GM18499 (cell line): ENCODE data around the gene EPS8.
"Not testable (repeated sequence)": the region's sequence is repeated elsewhere in the genome, so short reads cannot be mapped to it uniquely, and the experiment has no call there.

Experiments
- ATAC-seq: cut with Tn5 transposase; IDR thresholded peaks from one replicate; pipeline ENCODE4 v1.9.1; 2021; ENCODE audit warnings: moderate number of reproducible peaks; ENCODE audit not compliant: insufficient read depth, unreplicated experiment

Gene EPS8

DNA sequence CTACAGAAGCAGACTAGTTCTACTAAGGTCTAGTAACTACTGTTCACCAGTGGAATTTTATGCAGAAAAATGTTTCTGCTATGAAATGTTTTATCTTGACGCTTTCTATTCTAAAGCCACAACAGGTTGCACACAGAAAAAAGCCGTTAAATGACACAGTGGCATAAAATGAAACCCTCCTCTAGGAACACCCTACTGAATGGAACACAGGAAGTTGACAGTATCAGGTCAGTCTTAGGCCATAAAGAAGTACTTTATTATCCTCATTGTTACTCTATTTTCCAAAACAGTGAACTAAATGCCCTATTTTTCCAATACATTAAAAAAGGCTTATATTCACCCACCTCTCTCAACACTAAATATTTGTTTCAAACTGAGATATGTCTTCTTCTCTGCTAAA lies 21.9 kb downstream of the EPS8 start:
- no peak for ATAC-seq

DNA sequence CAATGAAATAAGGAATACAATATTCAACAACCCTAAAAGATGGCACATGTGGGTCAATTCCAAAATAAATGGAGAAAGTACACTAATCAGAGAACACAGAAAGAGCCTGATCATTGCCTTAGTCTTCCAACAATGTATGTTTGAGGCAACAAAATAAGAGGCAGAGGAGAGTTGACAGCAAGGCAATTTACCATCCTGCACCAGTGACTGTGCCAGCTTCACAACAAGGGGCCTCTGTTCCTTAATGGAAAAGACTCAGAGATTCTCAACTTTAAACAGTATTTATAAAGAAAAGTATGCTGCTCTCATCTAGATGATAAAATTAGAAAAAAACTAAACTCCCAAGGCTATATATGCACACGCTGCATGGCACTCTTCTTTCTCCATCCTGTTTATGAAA lies 25.9 kb downstream of the EPS8 start:
- no peak for ATAC-seq

DNA sequence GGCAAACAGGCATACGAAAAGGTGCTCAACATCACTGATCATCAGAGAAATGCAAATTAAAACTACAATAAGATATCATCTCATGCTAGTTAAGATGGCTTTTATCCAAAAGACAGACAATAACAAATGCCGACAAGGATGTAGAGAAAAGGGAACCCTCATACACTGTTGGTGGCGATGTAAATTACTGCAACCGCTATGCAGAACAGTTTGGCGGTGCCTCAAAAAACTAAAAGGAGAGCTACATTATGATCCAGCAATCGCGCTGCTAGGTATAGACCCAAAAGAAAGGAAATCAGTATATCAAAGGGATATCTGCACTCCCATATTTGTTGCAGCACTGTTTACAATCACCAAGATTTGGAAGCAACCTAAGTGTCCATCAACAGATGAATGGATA lies 27.0 kb downstream of the EPS8 start:
- not testable (repeated sequence) for ATAC-seq

DNA sequence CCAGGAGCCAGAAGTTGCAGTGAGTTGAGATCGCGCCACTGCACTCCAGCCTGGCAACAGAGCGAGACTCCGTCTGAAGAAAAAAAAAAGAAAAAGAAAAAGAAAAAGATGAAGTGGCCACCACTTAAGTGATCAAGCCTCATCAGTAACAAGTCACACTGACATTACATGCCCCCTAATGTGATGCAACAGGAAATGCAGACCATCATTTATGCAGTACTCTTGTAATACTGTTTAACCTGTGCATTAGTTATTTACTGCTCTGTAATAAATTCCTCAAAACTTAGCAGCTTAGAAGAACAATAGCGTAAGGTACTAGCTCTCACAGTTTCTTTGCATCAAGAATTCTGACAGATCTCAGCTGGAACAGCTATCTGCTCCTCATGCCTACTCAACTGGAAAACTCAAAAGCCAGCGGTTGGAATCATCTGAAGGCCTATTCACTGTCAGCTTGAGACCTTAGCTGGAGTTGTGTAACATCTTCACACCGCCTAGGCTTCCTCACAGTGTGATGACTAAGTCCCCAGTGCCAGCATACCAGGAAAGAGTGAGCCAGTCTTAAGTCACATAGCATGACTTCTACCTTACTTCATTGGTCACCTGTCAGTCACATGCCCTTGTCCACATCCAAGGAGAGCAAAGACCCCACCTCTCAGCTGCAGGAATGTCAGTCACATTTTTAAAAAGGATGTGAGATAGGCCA lies 31.5 kb downstream of the EPS8 start:
- ATAC-seq = no peak

DNA sequence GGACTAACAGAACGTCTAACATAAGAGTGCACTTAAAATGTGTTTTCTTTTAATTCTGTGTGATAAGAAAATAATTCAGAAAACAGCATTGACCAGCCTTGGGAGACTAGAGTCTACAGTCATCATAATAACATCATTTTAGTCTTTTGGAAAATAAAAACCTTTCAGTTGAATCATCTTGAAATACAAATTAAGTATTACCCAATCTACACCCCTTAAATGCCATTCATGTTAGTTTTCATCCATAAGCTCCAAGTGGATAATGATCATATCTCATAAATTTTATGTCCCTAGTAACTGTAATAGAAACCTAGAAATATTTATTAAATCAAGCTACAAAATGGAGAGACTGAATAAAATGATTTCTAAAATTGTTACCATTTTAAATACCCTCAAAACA lies 32.4 kb downstream of the EPS8 start:
- ATAC-seq = no peak

DNA sequence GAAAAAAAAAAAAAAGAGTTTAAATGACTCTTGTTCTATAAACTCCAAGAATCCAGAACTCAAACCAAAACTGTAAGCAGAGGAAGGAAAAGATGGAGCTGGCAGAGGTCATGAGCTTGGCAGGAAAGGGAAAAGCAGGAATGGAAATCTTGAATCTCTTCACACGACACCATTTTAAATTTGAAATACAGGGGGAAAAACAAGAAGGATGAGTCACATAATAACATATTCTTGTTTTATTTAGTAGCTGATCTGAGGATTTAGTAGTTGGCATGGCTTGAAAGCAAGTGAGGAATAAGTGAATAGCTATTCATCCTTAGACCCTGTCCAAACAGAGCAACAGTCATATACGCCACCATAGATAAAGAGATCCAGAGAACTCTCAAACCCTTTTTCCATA lies 35.0 kb downstream of the EPS8 start:
- no peak for ATAC-seq

DNA sequence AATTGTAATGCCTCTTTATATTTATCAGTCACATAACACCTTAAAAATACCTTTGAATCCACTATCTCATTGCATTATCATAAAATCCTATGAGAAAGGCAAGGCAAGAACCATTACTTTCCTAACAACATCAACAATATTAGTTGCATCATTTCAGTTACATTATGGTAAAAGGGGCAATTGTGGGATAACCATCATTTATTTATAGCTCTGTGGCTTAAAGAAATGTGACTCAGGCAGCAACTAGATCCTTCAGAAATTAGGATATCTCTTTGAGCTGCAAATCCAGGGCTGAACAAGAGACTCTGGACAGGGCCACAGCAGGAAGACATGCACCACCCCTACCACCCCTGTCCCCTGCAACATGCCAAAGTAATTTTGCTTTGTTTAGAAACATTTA lies 36.4 kb downstream of the EPS8 start:
- no peak for ATAC-seq

DNA sequence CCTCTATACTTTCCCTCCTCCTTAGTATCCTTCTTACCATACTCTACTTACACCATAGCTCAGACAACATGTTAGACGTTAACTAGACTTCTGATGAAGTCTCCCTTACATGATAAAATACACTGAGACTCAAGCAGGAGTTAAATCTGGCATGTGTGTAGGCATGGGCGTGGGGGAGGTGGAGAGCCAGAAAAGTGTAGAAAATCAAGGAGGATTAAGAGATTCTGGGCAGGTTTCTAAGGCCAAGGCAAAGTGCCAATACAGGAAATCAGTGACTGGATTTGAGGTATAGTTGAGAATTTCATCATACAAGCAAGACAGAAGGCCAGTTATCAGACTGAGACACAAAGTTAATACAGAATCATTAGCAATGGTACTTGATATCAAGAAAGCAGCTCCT lies 37.4 kb downstream of the EPS8 start:
- ATAC-seq = no peak

DNA sequence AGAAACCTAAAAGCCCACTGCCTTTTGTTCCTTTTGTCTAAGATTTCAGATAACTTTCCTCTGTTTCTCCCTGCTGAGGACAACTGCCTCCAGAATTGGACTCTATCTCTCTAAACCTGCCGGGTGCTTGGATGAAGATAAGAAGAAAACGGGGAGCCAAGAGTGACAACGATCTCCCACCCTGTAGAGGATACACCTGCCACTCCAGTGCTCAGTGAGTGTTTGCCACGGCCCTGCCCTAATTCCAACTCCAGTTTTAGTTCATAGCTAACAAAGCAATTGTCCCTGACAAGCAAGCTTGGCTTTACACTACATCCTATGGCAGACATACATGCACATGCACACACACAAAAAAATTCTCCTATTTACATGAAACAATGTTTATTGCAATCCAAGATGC lies 39.3 kb downstream of the EPS8 start:
- ATAC-seq = no peak

DNA sequence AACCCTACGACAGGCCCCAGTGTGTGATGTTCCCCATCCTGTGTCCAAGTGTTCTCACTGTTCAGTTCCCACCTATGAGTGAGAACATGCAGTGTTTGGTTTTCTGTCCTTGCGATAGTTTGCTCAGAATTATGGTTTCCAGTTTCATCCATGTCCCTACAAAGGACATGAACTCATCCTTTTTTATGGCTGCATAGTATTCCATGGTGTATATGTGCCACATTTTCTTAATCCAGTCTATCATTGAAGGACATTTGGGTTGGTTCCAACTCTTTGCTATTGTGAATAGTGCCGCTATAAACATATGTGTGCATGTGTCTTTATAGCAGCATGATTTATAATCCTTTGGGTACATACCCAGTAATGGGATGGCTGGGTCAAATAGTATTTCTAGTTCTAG lies 47.3 kb downstream of the EPS8 start:
- not testable (repeated sequence) for ATAC-seq

DNA sequence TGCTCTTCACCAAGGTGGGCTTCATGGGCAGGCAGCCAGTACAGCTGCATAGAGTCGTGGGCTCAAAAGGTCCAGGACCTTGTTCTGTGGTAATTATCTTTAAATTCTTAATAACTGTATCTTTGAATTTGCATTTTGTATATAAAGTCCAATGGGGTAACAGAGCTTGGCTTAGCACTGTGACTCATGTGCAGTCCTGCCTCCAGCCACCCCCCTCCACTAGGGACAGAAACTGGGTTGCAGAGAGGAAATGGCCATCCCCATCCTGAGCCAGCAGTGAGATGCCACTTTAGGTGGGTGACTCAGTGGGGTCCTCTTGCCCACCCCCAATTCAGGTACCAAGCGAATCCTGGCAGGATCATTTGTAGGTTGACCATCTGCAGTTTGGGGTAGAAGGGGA lies 48.1 kb downstream of the EPS8 start:
- ATAC-seq = no peak

DNA sequence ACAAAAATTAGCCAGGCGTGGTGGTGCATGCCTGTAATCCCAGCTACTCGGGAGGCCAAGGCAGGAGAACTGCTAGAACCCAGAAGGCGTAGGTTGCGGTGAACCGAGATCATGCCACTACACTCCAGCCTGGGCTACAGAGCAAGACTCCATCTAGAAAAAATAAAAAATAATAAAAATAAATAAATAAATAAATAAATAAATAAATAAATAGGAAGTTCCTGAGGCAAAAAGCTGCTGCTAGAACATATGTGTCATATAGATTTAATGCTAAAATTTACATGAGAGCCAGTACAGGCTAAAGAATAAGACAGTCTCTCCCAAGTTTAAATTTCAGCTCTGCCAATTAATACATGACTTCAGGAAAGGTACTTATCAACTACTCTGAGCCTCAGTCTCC lies 48.8 kb downstream of the EPS8 start:
- ATAC-seq = not testable (repeated sequence)

DNA sequence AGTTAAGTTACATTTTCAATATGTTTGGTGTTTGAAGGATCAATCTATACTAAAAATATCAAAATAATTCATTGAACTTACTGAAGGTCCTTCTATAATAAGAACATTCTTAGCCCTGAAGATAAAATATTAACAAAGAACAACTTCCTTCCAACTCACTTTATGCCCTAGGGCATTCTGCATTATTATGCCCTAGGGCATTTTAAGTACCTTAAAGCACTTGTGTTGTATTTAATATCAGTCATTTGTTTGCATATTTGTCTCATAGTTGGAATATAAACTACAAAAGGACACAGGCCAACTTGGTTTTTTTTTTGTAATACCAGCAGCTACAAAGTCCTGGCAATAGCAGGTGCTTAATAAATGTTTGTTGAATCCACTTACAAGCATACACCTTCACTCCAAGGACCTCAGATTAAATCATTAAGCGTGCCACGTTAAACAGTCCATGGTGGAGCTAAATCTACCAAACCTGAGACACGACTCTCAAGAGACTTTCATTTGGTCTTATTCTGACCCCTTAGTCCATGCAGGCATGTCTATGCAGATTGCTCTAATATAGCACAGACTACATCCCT lies 50.7 kb downstream of the EPS8 start:
- ATAC-seq = no peak

DNA sequence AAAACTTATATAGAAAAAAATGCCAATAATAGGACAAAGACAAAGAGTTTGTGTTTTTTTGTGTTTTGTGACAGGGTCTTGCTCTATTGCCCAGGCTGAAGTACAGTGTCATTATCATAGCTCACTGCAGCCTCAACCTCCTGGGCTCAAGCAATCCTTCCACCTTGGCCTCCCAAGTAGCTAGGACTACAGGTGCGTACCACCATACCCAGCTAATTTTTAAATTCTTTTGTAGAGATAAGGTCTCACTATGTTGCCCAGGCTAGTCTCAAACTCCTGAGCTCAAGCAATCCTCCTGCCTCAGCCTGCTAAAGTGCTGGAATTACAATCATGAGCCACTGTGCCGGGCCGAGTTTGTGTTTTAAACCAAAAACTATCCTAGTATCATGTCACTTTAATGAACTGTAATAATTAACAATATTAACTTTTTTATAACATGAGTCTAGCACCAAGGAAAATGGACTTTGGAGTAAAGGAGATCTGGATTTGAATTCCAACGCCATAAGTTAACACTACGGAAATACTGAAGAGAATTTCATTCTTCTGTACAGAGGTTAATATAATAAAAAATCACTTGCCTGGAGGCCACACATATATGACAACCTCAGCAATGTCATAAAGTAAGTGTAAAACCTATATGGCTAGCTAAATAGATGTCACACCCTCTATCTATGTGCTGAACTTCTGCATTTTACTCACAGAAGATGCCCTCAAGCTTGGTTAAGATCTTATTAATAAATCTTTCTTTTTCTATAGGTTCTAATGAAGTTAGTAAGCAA lies 53.2 kb downstream of the EPS8 start:
- ATAC-seq = no peak

DNA sequence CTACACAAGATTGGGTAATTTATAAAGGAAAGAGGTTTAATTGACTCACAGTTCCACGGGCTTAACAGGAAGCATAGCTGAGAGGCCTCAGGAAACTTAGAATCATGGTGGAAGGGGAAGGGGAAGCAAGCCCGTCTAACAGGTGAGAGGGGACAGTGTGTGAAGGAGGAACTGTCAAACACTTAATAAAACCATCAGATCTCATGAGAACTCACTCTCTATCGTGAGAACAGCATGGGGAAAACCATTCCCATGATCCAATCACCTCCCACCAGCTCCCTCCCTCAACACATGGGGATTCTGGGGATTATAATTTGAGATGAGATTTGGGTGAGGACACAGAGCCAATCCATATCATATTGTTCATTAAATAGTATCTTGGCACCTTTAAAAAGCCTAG lies 56.1 kb downstream of the EPS8 start:
- ATAC-seq = no peak

DNA sequence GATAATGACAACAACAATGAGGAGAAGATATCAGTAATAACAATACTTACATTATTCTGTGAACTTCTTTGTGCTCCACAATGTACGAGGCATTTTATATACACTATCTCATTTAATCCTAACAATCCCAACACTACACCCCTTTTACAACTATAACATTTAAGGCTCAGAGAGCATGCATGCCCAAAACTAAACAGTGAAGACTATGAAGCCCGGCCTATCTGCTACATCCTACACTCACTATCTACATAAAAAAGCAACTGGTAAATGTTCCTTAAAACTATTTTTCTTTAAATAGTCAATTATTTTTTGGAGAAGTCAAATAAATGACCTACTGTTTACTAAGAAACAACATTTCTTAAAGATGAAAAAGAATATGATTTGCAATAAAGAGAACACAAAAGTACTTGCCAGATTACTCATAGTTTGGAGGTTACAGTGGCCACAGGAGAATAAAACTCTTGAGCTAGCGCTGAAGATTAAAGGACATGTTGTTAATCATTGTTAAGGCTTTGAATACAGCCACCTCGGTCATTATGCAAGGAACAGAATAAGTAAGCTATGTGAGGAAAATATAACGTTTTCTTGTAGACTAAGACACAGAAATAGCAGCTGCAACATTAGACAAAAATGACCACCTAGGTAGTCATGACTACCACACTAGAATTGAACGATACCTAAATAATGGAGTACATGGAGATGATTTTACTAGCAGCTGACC lies 56.7 kb downstream of the EPS8 start:
- ATAC-seq = no peak

DNA sequence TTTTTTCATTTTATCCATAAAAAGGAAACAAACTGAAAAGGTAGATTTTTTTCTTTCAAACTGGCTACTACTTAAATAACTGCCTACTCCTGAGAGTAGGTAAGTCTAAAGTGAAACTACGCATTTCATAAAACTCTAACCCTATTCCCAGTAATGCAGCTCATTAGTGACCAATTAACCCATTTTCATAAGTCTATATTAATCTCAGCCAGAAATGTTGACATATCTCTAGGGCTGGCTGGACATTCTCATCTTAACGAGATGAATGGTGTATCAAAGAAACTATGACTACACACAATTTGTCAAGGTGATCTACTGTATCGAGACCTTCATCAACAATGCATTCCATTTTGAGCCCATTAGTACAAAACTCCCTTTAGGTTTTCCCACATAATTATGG lies 57.2 kb downstream of the EPS8 start:
- no peak for ATAC-seq

DNA sequence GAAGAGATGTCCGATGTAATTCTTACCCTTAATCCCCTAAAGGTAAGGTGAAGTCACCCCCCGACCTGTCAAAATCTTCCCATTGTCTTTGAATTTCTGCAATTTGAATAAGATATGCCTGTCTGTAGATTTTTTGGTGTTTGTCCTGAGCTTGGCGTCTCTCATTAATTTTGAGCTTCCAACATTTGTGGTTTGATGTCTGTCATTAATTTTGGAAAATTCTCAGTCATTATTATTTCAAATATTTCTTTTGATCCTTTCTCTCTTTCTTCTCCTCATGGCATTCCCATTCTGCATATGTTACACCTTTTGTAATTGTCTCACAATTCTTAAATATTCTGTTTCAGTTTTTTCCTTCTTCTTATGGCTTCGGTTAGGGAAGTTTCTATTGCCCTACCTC lies 60.1 kb downstream of the EPS8 start:
- no peak for ATAC-seq

DNA sequence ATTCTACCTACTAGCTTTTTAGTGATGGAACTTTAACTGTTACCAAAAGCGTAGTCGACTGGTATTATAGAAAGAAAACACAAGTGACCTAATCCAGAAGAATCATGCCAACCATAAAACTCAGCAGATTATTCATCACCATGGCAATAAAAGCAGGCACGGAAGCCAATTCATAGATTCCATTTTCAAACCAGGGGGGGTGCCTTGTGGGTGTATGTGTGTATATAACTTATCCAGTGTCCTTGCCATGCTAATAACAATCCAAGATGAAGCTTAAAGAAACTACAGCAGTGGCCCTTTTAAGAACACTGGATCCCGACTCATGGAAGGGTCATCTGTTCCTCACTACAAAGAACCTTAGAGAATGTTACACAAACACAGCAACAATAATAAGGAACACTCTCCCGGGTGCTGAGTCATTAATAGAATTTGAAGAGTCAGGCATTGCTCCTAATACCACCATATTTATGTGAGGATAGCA lies 61.0 kb downstream of the EPS8 start:
- no peak for ATAC-seq

DNA sequence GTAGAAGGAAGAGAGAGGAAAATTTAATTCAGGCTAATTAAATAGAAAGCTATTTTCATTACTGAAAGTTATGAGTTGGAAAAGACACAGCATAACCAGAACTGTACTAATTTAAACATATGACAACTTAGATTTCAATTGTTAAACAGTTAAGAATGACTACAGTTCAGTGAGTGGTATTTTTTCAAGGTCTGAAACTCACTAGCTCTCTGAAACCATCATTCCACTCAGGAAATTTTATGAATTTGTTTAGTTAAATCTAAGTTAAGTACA lies 62.4 kb downstream of the EPS8 start:
- no peak for ATAC-seq
